GM18502 (cell line): Measurements from ENCODE around the gene SEMA6A.
A peak's percentile ranks its signal among the peaks of the same experiment; 100 is the strongest.
"Not testable (repeated sequence)": the region's sequence is repeated elsewhere in the genome, so short reads cannot be mapped to it uniquely, and the experiment has no call there.

Experiments used
- ATAC-seq: cut with Tn5 transposase; IDR thresholded peaks from one replicate; pipeline ENCODE4 v1.9.1; 2021; ENCODE audit warnings: mild to moderate bottlenecking; ENCODE audit not compliant: unreplicated experiment, poor library complexity

Gene SEMA6A

DNA sequence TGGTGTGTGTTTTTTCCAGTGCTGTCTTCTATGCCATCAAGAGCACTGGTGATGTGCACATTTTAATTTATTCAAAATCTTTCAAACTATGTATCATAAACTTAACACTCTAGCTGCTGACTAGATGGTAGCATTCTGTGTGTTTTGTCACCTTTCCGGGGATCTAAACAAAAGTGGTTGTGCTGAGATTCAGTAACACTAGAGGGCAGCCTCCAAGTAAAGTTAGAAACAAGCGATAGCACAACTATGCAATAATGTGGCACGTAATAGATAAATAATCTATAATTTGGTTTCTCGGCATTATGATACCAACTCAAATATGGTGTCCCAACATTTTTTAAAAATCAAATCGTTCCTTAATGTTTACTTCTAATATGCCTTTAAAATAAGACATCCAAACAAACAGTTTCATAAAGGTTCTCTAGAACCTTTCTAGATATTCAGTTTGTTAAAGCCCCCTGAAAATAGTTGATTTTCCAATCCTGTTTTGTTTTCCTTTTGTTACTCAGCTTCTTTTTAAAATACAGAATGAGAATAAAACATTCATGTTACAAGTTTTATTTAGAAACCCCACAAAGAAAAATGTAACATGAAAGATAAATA is 16.9 kb downstream of the SEMA6A start:
- peak; percentile 66 for ATAC-seq

DNA sequence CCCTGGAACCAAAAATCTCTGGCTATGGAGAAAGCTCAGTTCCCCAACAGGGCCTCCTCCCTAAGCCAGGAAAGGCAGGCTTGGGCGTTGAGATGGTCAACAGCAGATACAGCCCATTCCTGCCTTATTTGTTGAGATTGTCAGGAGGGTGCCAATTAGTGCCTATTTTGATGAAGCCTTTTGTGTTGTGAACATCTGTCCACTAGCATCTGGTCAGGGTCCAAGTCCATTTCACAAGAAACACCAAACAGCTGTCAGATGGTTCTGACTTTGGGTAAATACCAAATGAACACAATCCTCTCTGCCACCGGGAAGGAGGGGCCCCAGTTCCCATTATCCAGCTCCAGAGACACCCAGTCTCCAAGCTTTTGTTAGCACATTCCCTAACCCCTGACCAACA is 19.9 kb downstream of the SEMA6A start:
- ATAC-seq, result no peak

GRCh38 chr5:116553366-116553765 is 21.3 kb downstream of the SEMA6A start:
- no peak for ATAC-seq

DNA sequence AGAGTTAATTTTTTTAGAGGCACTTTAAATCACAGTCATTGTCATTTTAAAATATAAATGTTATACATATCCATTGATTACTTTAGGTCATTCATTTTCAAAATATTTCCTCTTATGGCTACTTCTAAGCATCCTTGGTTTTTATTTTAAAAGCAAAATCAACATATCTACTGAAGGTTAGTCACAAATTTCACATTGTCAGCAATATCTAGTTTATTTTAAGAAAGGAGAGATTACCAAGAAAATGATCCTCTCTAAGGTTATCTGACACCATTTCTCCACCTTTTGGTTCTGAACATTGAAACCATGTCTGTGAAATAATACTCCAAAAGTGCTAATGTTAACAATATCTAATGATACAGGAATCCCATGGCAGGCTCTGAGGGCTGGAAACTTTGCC is 24.5 kb downstream of the SEMA6A start:
- ATAC-seq, result no peak

DNA sequence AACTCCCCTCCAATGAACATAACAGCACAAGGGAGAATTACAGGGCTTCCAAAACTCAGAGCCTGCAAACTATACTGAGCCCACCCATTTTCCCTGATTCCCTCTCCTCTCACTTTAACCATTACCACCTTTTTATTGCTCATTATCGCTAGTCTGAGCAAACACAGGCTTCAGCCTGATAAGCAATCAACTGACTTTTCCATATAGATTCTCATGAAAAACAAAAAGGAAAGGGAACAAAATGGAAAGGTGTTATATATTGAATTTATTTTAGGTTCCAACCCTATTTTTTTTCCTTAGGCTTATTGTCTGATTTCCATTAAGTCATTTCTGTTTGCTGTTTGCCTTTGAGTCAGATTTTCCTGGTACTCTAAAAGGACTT is 27.9 kb downstream of the SEMA6A start:
- ATAC-seq, result no peak

- ATAC-seq, result no peak
Measured at GRCh38 chr5:116546033-116546742, 28.4 kb downstream of the SEMA6A start.

GRCh38 chr5:116545465-116545864 is 29.2 kb downstream of the SEMA6A start:
- ATAC-seq, result not testable (repeated sequence)

- no peak for ATAC-seq
Measured at GRCh38 chr5:116544531-116545241, 29.9 kb downstream of the SEMA6A start.

GRCh38 chr5:116543501-116543900 is 31.1 kb downstream of the SEMA6A start:
- no peak for ATAC-seq

GRCh38 chr5:116542619-116543018 is 32.0 kb downstream of the SEMA6A start:
- ATAC-seq, result no peak

- no peak for ATAC-seq
Measured at GRCh38 chr5:116539222-116539621, 35.4 kb downstream of the SEMA6A start.

- ATAC-seq, result no peak
Measured at GRCh38 chr5:116536316-116537083, 38.1 kb downstream of the SEMA6A start.

DNA sequence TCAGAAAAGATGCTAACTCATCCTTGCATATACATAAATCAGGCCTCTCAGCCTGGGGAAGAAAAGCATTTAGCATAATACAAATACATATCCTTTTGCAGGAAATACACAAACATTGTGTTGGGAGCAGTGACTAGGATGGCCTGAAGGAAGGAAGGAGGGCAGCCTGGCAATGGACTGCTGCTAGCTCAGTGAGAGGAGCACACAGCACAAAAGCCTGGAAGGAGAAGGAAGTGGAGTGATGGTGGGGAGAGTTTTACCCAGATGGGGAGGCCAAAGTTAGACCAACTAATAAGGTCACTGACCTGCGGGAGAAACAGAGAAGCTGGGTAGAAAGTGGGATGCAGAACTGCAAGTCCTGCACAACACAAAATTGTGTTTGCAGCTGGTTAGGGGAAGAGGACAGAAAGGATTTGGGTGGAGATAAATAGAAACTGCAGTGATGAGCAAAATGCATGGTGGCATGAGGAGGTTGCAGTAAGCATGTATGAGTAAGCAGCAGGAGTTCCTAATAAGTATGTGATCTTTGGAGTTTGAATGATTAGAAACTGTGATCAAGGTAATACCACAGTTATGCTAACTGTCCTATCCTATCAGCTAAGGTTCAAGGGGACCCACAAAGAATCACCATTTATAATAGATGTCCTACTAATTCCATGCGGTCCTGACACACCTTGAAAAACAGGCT is 39.5 kb downstream of the SEMA6A start:
- no peak for ATAC-seq

- ATAC-seq, result peak; percentile 47
Measured at GRCh38 chr5:116532762-116533525, 41.7 kb downstream of the SEMA6A start.

DNA sequence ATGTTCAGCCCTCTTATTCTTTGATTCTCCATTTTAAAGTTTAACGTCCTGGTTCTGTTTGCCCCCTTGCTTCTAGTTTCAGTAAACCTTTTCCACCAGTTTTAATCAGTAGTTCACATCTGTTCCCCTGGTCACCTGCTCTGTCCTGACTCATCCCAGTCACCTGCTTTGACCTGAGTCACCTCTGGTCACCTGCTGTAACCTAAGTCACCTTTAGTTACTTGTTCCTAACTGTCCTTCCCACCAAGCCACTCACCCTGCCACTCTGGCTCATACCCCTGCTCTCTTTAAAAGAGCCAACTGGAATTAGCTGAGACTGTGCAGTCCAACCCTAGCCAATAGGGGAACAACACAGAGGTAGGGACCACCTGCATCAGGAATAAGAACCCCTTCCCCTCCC is 43.0 kb downstream of the SEMA6A start:
- no peak for ATAC-seq

DNA sequence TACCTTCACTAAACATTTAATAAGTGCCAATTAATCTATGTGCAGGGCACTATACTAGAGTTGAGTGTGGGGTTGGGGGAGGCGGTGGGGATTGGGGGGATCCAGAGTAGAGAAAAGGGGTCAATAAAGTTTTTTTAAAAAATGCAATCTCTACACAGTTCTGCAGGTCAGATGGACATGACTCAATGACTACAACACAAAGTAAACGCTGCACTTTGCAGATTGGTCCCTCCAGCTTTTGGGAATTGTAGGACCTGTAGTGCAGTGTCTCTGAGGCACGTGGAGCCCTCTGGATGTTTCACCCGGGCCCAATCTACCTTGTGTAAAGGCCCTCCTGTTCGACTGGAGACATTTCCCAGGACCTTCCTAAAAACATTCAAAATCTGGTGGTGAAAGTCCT is 43.5 kb downstream of the SEMA6A start:
- no peak for ATAC-seq

DNA sequence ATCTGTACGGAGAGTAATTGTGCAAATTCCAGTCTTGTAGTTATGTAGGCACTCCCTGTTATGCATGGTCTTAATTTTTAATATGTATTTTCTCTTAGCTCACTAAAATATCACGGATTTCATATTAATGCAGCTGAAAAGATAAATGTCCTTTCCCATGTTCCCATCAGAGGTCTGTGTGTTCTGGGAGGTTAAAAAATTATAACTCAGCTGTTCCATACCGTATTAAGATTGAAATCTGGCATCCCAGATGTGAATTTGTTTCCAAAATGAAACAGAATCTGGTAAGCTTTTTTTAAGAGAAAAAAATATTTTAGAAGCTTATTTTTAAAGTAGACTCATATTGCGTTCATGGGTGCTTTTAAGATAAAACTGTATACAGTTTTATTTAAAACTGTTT is 44.3 kb downstream of the SEMA6A start:
- ATAC-seq, result no peak

DNA sequence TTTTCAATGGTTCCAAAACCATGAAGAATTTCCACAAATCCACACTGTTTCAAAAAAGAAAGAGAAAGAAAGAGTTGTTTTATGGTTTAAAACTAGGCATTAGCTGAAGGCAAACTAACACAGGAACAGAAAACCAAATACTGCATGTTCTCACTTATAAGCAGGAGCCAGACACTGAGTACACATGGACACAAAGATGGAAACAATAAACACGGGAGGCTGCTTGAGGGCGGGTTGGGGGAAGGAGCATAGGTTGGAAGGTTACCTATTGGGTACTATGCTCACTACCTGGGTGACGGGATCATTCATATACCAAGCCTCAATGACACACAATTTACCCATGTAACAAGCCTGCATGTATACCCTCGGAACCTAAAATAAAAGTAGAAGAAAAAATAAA is 45.0 kb downstream of the SEMA6A start:
- ATAC-seq, result no peak

GRCh38 chr5:116528519-116529234 is 45.9 kb downstream of the SEMA6A start:
- ATAC-seq, result no peak
